Lung (tissue), 12 donors: ENCODE results near the gene SERPINB5. TPM values are rescaled to one million over a fixed set of nuclear protein-coding genes. Genes with fewer than 3 reads are reported as not detected.

Experiments
- ATAC-seq: fragments of 200-7000 bp; cut with Tn5 transposase; one replicate; pipeline ENCODE4 v1.9.1; 2020; ENCODE audit warnings: moderate number of reproducible peaks; ENCODE audit not compliant: insufficient read depth, low FRiP score
- DNase-seq, 3 donors: peaks; one replicate each; pipeline ENCODE4 v3.0.0-alpha.2; 2013 to 2017
- H3K27ac ChIP-seq, 2 donors: one replicate each; pipeline ENCODE4 v1.5.1; 2013; ENCODE audit warnings: mild to moderate bottlenecking in 2 of 2, moderate library complexity in 2 of 2, control low read depth in 1 of 2, inconsistent platforms in 1 of 2, low read depth in 1 of 2, low read length in 1 of 2
- H3K27me3 ChIP-seq, 3 donors: one replicate each; pipeline ENCODE4 v1.5.1; 2013; ENCODE audit warnings: low read length in 2 of 3; ENCODE audit not compliant: control insufficient read depth in 3 of 3, insufficient read depth in 3 of 3
- H3K36me3 ChIP-seq, 4 donors: one replicate each; pipeline ENCODE4 v1.5.1; 2013; ENCODE audit warnings: low read length in 4 of 4, mild to moderate bottlenecking in 1 of 4, moderate library complexity in 1 of 4; ENCODE audit not compliant: control insufficient read depth in 4 of 4, insufficient read depth in 4 of 4
- H3K4me1 ChIP-seq, 5 donors: one replicate each; pipeline ENCODE4 v1.5.1; 2013; ENCODE audit warnings: low read length in 5 of 5, mild to moderate bottlenecking in 2 of 5, moderate library complexity in 1 of 5; ENCODE audit not compliant: control insufficient read depth in 5 of 5, insufficient read depth in 5 of 5
- H3K4me3 ChIP-seq: one replicate; pipeline ENCODE4 v1.5.1; 2013; ENCODE audit warnings: mild to moderate bottlenecking, control low read depth, moderate library complexity
- H3K9ac ChIP-seq, 2 donors: one replicate each; pipeline ENCODE4 v1.5.1; 2013; ENCODE audit warnings: low read length in 2 of 2, control low read depth in 1 of 2; ENCODE audit not compliant: insufficient read depth in 1 of 2
- H3K9me3 ChIP-seq, 4 donors: one replicate each; pipeline ENCODE4 v1.5.1; 2013; ENCODE audit warnings: low read length in 3 of 4, mild to moderate bottlenecking in 1 of 4, moderate library complexity in 1 of 4; ENCODE audit not compliant: control insufficient read depth in 4 of 4, insufficient read depth in 3 of 4
- WGBS, 2 donors: extraction: QIAGEN DNeasy Blood & Tissue Kit; methylation state at CpG; one replicate each; pipeline ENCODE4 v1.1.7; 2013; 5-methylcytosine and 5-hydroxymethylcytosine counted together
- polyA plus RNA-seq, 2 donors: library from polyadenylated mRNA; stranded (reverse); fragments of 200-250 nt; gene quantifications; one replicate each; pipeline ENCODE4 v1.2.1, GENCODE V29; 2013
- total RNA-seq, 2 donors: library from RNA; depleted of rRNA in 1 of 2; stranded (reverse); fragments of >200 nt in 1 of 2; gene quantifications; one replicate each; pipeline ENCODE4 v1.2.1, GENCODE V29; 2014 to 2021
- TF ChIP-seq, protein P1 (sequence below): IDR thresholded peaks from 2 replicates; pipeline ENCODE4 v1.5.1; 2012; ENCODE audit warnings: mild to moderate bottlenecking; ENCODE audit errors: control extremely low read depth, extremely low read depth
- donor health status: control.
- donor health status: control.
- donor health status: Bipolar disorder and iron deficiency.
- donor health status: healthy.
- donor health status: DM: yes; HTN: yes; CAD: no.

SERPINB5 gene
- total and polyA plus RNA-seq, 4 donors, result 0.37 to 0.92 (median 0.61) TPM

DNA sequence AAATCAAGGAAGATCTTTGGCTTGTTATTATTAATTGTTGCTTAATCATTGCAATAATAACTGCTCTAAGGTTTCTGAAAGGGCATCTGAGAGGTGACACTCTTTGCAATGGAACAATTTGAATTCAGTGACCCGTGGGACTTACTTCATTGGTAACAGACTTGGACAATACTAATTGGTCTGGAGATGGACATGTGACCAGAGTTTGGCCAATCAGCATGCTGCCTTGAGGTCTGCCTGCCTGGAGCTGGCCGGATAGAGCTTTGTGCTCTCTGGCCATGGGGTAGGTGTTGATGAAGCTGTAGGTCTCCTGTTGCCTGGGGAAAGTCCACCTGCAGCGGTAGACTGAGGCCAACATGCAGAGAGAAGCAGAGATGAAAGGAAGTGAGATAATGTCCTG is 30.5 kb upstream of the SERPINB5 start:
- TF ChIP-seq, protein P1, sequence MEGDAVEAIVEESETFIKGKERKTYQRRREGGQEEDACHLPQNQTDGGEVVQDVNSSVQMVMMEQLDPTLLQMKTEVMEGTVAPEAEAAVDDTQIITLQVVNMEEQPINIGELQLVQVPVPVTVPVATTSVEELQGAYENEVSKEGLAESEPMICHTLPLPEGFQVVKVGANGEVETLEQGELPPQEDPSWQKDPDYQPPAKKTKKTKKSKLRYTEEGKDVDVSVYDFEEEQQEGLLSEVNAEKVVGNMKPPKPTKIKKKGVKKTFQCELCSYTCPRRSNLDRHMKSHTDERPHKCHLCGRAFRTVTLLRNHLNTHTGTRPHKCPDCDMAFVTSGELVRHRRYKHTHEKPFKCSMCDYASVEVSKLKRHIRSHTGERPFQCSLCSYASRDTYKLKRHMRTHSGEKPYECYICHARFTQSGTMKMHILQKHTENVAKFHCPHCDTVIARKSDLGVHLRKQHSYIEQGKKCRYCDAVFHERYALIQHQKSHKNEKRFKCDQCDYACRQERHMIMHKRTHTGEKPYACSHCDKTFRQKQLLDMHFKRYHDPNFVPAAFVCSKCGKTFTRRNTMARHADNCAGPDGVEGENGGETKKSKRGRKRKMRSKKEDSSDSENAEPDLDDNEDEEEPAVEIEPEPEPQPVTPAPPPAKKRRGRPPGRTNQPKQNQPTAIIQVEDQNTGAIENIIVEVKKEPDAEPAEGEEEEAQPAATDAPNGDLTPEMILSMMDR, result no peak
- ATAC-seq, result no peak

GRCh38 chr18:63447066-63447465 is 29.7 kb upstream of the SERPINB5 start:
- no peak for ATAC-seq
- Histone ChIP-seq H3K9ac (no peak overlapping the region), H3K27me3 (no peaks in the 10 kb centered on the region)

More for the DNA sequence above, 30.5 kb upstream of the SERPINB5 start:
- H3K27me3 ChIP-seq, result no peaks in the 10 kb centered on the region
- no peak overlapping the region for H3K9ac ChIP-seq
- H3K4me1 ChIP-seq, result no peaks in the 10 kb centered on the region
- H3K9me3 ChIP-seq, result no peaks in the 10 kb centered on the region
- H3K4me3 ChIP-seq, result no peak overlapping the region
- no peak overlapping the region for H3K27ac ChIP-seq
- H3K36me3 ChIP-seq, result no peaks in the 10 kb centered on the region
- whole genome bisulfite sequencing, 2 donors, result 94 to 98% methylated on average over 3 of the region's 3 CpGs
- no peak for DNase-seq

DNA sequence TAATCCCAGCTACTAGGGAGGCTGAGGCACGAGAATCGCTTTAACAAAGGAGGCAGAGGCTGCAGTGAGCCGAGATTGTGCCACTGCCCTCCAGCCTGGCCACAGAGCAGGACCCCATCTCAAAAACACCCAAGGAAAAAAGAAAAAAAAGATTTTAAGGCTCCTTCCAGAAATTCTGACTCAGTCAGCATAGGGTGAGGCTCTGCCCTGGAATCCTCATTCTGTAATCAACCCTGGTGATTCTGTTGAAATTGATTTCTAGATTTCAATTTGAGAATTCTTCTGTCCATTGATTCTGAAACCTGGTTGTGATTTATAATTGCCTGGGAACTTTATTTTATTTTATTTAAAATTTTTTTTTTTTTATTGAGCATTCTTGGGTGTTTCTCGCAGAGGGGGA is 27.3 kb upstream of the SERPINB5 start:
- Histone ChIP-seq H3K27me3 (no peaks in the 10 kb centered on the region), H3K9ac (no peak overlapping the region), H3K36me3 (no peaks in the 10 kb centered on the region), H3K27ac (no peak overlapping the region), H3K4me1 (peaks cover 0 to 6% (median 0%) of the 10 kb centered on the region in 5 donors), H3K9me3 (no peaks in the 10 kb centered on the region), H3K4me3 (no peak overlapping the region)
- DNase-seq (no peak), ATAC-seq (no peak)
- TF ChIP-seq, protein P1, result no peak
- 93 to 95% methylated on average over 4 of the region's 4 CpGs for WGBS, 2 donors

More at GRCh38 chr18:63447066-63447465, 29.7 kb upstream of the SERPINB5 start:
- H3K27ac ChIP-seq, result no peak overlapping the region
- H3K9me3 ChIP-seq, result no peaks in the 10 kb centered on the region
- no peak overlapping the region for H3K4me3 ChIP-seq
- no peaks in the 10 kb centered on the region for H3K36me3 ChIP-seq
- TF ChIP-seq, protein P1, result no peak
- no peak for DNase-seq
- H3K4me1 ChIP-seq, result no peaks in the 10 kb centered on the region
- WGBS, 2 donors, result 94 to 95% methylated on average over 5 of the region's 5 CpGs
